Smooth muscle cell (in vitro differentiated cells): ENCODE measurements around the gene RD3L. TPM values are rescaled to one million over a fixed set of nuclear protein-coding genes. Genes with fewer than 3 reads are reported as not detected.

Source experiments
- DNase-seq: peaks from one replicate; lab custom pipeline; 2025; ENCODE audit not compliant: unreplicated experiment; lab: John Stamatoyannopoulos, UW
- H2AFZ ChIP-seq: fragments of 200-600 bp; sonication (generic); 2 replicates; pipeline ENCODE4 v1.6.0; 2016; ENCODE audit warnings: antibody characterized with exemption, low read depth, mild to moderate bottlenecking
- H3F3A ChIP-seq: fragments of 200-600 bp; sonication (generic); 2 replicates; pipeline ENCODE4 v1.6.0; 2017; ENCODE audit warnings: antibody characterized with exemption, low read depth
- H3K27ac ChIP-seq: fragments of 200-600 bp; sonication (generic); 2 replicates; pipeline ENCODE4 v1.5.1; 2016; ENCODE audit warnings: low read depth, mild to moderate bottlenecking
- H3K27me3 ChIP-seq: fragments of 200-600 bp; sonication (generic); 2 replicates; pipeline ENCODE4 v1.6.1; 2016; ENCODE audit warnings: low read depth, mild to moderate bottlenecking
- H3K36me3 ChIP-seq: fragments of 200-600 bp; sonication (generic); 2 replicates; pipeline ENCODE4 v1.5.1; 2016; ENCODE audit warnings: low read depth
- H3K4me1 ChIP-seq: fragments of 200-600 bp; sonication (generic); 2 replicates; pipeline ENCODE4 v1.5.1; 2016; ENCODE audit warnings: low read depth
- H3K4me2 ChIP-seq: fragments of 200-600 bp; sonication (generic); 2 replicates; pipeline ENCODE4 v1.6.0; 2016; ENCODE audit warnings: mild to moderate bottlenecking
- H3K4me3 ChIP-seq: fragments of 200-600 bp; sonication (generic); 2 replicates; pipeline ENCODE4 v1.5.1; 2016; ENCODE audit warnings: mild to moderate bottlenecking
- H3K79me2 ChIP-seq: fragments of 200-600 bp; sonication (generic); 2 replicates; pipeline ENCODE4 v1.6.0; 2016; ENCODE audit warnings: low read depth, mild to moderate bottlenecking
- H3K9ac ChIP-seq: fragments of 200-600 bp; sonication (generic); 2 replicates; pipeline ENCODE4 v1.6.0; 2016; ENCODE audit warnings: low read depth
- H3K9me3 ChIP-seq: fragments of 200-600 bp; sonication (generic); replicated peaks from 2 replicates; pipeline ENCODE4 v1.5.1; 2016; ENCODE audit warnings: low read depth
- H4K20me1 ChIP-seq: fragments of 200-600 bp; sonication (generic); 2 replicates; pipeline ENCODE4 v1.6.0; 2016; ENCODE audit warnings: low read depth
- WGBS: methylation state at CpG from one replicate; pipeline ENCODE4 v1.1.7; 2016; ENCODE audit warnings: low lambda C conversion rate; 5-methylcytosine and 5-hydroxymethylcytosine counted together
- polyA plus RNA-seq: library from polyadenylated mRNA; unstranded; fragments of >200 nt; fragmentation: Nextera tagmentation; extraction: Ambion mirVana; gene quantifications from 2 replicates; pipeline ENCODE4 v1.2.1, GENCODE V29; 2016
- total RNA-seq: library from RNA; depleted of rRNA; stranded (reverse); fragments of >200 nt; gene quantifications from 2 replicates; pipeline ENCODE4 v1.2.3, GENCODE V29; 2014
- TF ChIP-seq, protein P1 (sequence below): fragments of 200-600 bp; sonication (generic); IDR thresholded peaks from 2 replicates; pipeline ENCODE4 v1.5.1; 2017; ENCODE audit warnings: borderline replicate concordance, mild to moderate bottlenecking, antibody characterized with exemption; ENCODE audit not compliant: insufficient read depth, poor library complexity, severe bottlenecking

RD3L gene
- total and polyA plus RNA-seq, 2 experiments from 2014 or later = not detected

GRCh38 chr14:103894723-103895059, 47.6 kb downstream of the RD3L start:
- Histone ChIP-seq H3K27ac (no peak overlapping the region), H3K79me2 (no peaks in the 10 kb centered on the region), H3K9me3 (no peaks in the 10 kb centered on the region), H3F3A (no peaks in the 10 kb centered on the region), H4K20me1 (no peaks in the 10 kb centered on the region), H3K4me3 (no peak overlapping the region), H3K36me3 (no peaks in the 10 kb centered on the region), H2AFZ (no peak overlapping the region), H3K4me2 (no peak overlapping the region), H3K27me3 (no peaks in the 10 kb centered on the region), H3K9ac (no peak overlapping the region), H3K4me1 (no peaks in the 10 kb centered on the region)
- 86% methylated on average over 7 of the region's 7 CpGs for WGBS
- DNase-seq = no peak
- TF ChIP-seq, protein P1, sequence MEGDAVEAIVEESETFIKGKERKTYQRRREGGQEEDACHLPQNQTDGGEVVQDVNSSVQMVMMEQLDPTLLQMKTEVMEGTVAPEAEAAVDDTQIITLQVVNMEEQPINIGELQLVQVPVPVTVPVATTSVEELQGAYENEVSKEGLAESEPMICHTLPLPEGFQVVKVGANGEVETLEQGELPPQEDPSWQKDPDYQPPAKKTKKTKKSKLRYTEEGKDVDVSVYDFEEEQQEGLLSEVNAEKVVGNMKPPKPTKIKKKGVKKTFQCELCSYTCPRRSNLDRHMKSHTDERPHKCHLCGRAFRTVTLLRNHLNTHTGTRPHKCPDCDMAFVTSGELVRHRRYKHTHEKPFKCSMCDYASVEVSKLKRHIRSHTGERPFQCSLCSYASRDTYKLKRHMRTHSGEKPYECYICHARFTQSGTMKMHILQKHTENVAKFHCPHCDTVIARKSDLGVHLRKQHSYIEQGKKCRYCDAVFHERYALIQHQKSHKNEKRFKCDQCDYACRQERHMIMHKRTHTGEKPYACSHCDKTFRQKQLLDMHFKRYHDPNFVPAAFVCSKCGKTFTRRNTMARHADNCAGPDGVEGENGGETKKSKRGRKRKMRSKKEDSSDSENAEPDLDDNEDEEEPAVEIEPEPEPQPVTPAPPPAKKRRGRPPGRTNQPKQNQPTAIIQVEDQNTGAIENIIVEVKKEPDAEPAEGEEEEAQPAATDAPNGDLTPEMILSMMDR = no peak

GRCh38 chr14:103894034-103894722, 48.2 kb downstream of the RD3L start:
- no peak overlapping the region for H2AFZ ChIP-seq
- H3K9ac ChIP-seq = no peak overlapping the region
- no peak overlapping the region for H3K4me3 ChIP-seq
- DNase-seq = no peak
- no peaks in the 10 kb centered on the region for H3K27me3 ChIP-seq
- no peaks in the 10 kb centered on the region for H3K79me2 ChIP-seq
- H3K36me3 ChIP-seq = no peaks in the 10 kb centered on the region
- H3K4me2 ChIP-seq = no peak overlapping the region
- TF ChIP-seq, protein P1 = no peak
- no peaks in the 10 kb centered on the region for H3K4me1 ChIP-seq
- WGBS = 89% methylated on average over 25 of the region's 26 CpGs
- H4K20me1 ChIP-seq = no peaks in the 10 kb centered on the region
- no peaks in the 10 kb centered on the region for H3K9me3 ChIP-seq
- H3F3A ChIP-seq = no peaks in the 10 kb centered on the region
- H3K27ac ChIP-seq = no peak overlapping the region

DNA sequence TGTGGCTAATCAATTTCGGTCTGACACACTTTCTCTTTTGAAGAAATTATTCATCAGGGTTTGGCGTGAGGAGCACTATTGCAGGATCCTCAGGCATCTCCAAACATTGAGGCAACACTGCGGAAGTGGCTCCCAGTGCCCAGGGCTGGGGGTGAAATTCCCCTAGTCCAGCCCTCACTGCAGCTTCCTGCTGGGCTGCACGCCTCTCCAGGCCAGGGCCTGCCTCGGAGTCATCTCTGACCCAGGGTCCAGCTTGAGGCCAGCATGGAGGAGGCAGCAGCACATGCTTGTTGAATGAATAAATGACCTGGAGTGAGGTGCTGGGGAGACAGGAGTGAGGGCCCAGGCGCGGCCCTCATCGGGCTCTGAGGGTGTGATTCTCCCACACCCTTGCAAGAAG, 50.1 kb downstream of the RD3L start:
- H3K27ac ChIP-seq = no peak overlapping the region
- H3K4me1 ChIP-seq = no peaks in the 10 kb centered on the region
- no peaks in the 10 kb centered on the region for H3F3A ChIP-seq
- H3K9me3 ChIP-seq = no peaks in the 10 kb centered on the region
- 88% methylated on average over 8 of the region's 8 CpGs for WGBS
- DNase-seq = no peak
- no peaks in the 10 kb centered on the region for H3K27me3 ChIP-seq
- no peak overlapping the region for H3K9ac ChIP-seq
- no peak overlapping the region for H2AFZ ChIP-seq
- TF ChIP-seq, protein P1 = no peak
- H3K36me3 ChIP-seq = no peaks in the 10 kb centered on the region
- no peak overlapping the region for H3K4me3 ChIP-seq
- no peak overlapping the region for H3K4me2 ChIP-seq
- no peaks in the 10 kb centered on the region for H4K20me1 ChIP-seq
- no peaks in the 10 kb centered on the region for H3K79me2 ChIP-seq

GRCh38 chr14:103891667-103892215, 50.6 kb downstream of the RD3L start:
- WGBS = 91% methylated on average over 15 of the region's 15 CpGs
- H3K9ac ChIP-seq = no peak overlapping the region
- H3K27ac ChIP-seq = no peak overlapping the region

More at GRCh38 chr14:103891667-103892215, 50.6 kb downstream of the RD3L start:
- DNase-seq = no peak
- no peaks in the 10 kb centered on the region for H4K20me1 ChIP-seq
- no peak overlapping the region for H3K4me3 ChIP-seq
- no peaks in the 10 kb centered on the region for H3K27me3 ChIP-seq
- H3F3A ChIP-seq = no peaks in the 10 kb centered on the region
- TF ChIP-seq, protein P1 = no peak
- H3K4me2 ChIP-seq = no peak overlapping the region
- H3K36me3 ChIP-seq = no peaks in the 10 kb centered on the region
- H3K4me1 ChIP-seq = no peaks in the 10 kb centered on the region
- H2AFZ ChIP-seq = no peak overlapping the region
- no peaks in the 10 kb centered on the region for H3K9me3 ChIP-seq
- no peaks in the 10 kb centered on the region for H3K79me2 ChIP-seq
